Fibroblast of lung (primary cell): Measurements from ENCODE around the gene PSAT1. TPM values are rescaled to one million over a fixed set of nuclear protein-coding genes. Genes with fewer than 3 reads are reported as not detected.

Experiments used
- DNase-seq, 2 donors: peaks; one replicate each; pipeline versions ENCODE4 v3.0.0 to v3.0.0-alpha.2; 2010; ENCODE audit warnings: low read depth in 2 of 2
- H2AFZ ChIP-seq: 2 replicates; pipeline ENCODE4 v1.5.1; 2012; ENCODE audit warnings: low read length, control low read depth, inconsistent platforms
- H3K27ac ChIP-seq: 2 replicates; pipeline ENCODE4 v1.5.1; 2011; ENCODE audit warnings: low read length, control low read depth; ENCODE audit not compliant: insufficient read depth
- H3K27me3 ChIP-seq: 2 replicates; pipeline ENCODE4 v1.5.1; 2011; ENCODE audit warnings: mild to moderate bottlenecking, low read length; ENCODE audit not compliant: control insufficient read depth, insufficient read depth
- H3K36me3 ChIP-seq: 2 replicates; pipeline ENCODE4 v1.5.1; 2011; ENCODE audit warnings: low read length; ENCODE audit not compliant: control insufficient read depth, insufficient read depth
- H3K4me1 ChIP-seq: 2 replicates; pipeline ENCODE4 v1.5.1; 2011; ENCODE audit warnings: low read length; ENCODE audit not compliant: control insufficient read depth, insufficient read depth; ENCODE audit errors: extremely low read depth
- H3K4me2 ChIP-seq: 2 replicates; pipeline ENCODE4 v1.5.1; 2011; ENCODE audit warnings: low read length, control low read depth; ENCODE audit not compliant: insufficient read depth; ENCODE audit errors: extremely low read depth
- H3K4me3 ChIP-seq, 4 experiments: fragments of 200-600 bp in 1 of 4; sonication (generic) in 1 of 4; replicated peaks in 1 of 4; 2 replicates each; pipeline ENCODE4 v1.5.1; 2011 to 2016; ENCODE audit warnings: low read length in 4 of 4, low read depth in 3 of 4, mild to moderate bottlenecking in 3 of 4, control low read depth in 2 of 4, inconsistent platforms in 1 of 4, mixed read lengths in 1 of 4; ENCODE audit not compliant: insufficient read depth in 1 of 4; ENCODE audit errors: control extremely low read depth in 1 of 4
- H3K79me2 ChIP-seq: 2 replicates; pipeline ENCODE4 v1.5.1; 2012; ENCODE audit warnings: mild to moderate bottlenecking, low read length, inconsistent platforms; ENCODE audit not compliant: control insufficient read depth, insufficient read depth
- H3K9ac ChIP-seq: 2 replicates; pipeline ENCODE4 v1.5.1; 2011; ENCODE audit warnings: mild to moderate bottlenecking, low read length, control low read depth; ENCODE audit not compliant: insufficient read depth
- H3K9me3 ChIP-seq: 2 replicates; pipeline ENCODE4 v1.5.1; 2012; ENCODE audit warnings: low read depth, low read length; ENCODE audit not compliant: control insufficient read depth, insufficient read depth
- H4K20me1 ChIP-seq: 2 replicates; pipeline ENCODE4 v1.5.1; 2011; ENCODE audit warnings: low read length; ENCODE audit not compliant: control insufficient read depth, insufficient read depth; ENCODE audit errors: extremely low read depth
- CTCF ChIP-seq, 2 donors: IDR thresholded peaks in 1 of 2; conservative IDR thresholded peaks in 1 of 2; 1 replicate in 1 of 2; 2 replicates in 1 of 2; pipeline ENCODE4 v1.5.1; 2011 to 2012; ENCODE audit warnings: low read length in 2 of 2, control low read depth in 1 of 2, inconsistent platforms in 1 of 2, low read depth in 1 of 2, mild to moderate bottlenecking in 1 of 2
- EZH2 ChIP-seq: IDR thresholded peaks from 2 replicates; pipeline ENCODE4 v1.5.1; 2012; ENCODE audit warnings: low read length, control low read depth, mild to moderate bottlenecking; ENCODE audit errors: missing control alignments
- polyA plus RNA-seq, 2 donors: library from polyadenylated mRNA; depleted of rRNA in 1 of 2; stranded (reverse) in 1 of 2; unstranded in 1 of 2; fragments of >200 nt; gene quantifications; 2 replicates each; pipeline ENCODE4 v1.2.1, GENCODE V29; 2011 to 2012; ENCODE audit warnings: missing spikeins in 1 of 2
- total RNA-seq: library from RNA; depleted of rRNA; stranded (reverse); fragments of >200 nt; gene quantifications from 2 replicates; pipeline ENCODE4 v1.2.1, GENCODE V29; 2014

The PSAT1 gene
- total and polyA plus RNA-seq, 2 donors (not counting 1 experiment from before 2014, with no cell fraction given) = 74.6 to 115 TPM

GRCh38 chr9:78298046-78298765 lies 1.3 kb downstream of the PSAT1 start:
- H3K36me3 ChIP-seq = no peaks in the 10 kb centered on the region
- no peaks in the 10 kb centered on the region for H3K79me2 ChIP-seq
- peak overlapping the region; percentile 71 for H3K4me2 ChIP-seq
- H3K27me3 ChIP-seq = no peaks in the 10 kb centered on the region
- H3K4me1 ChIP-seq = no peaks in the 10 kb centered on the region
- peak in 1 of 2 donors; percentile 33 for DNase-seq
- H2AFZ ChIP-seq = peak overlapping the region; percentile 15
- no peaks in the 10 kb centered on the region for H3K9me3 ChIP-seq
- H3K4me3 ChIP-seq = peak overlapping the region; percentile 52 to 99 (median 76)
- peak overlapping the region; percentile 32 for H3K9ac ChIP-seq
- TF ChIP-seq CTCF (conservative IDR thresholded peaks at IDR 0.05 in 1 of 2, IDR thresholded peaks at IDR 0.05 in 1 of 2; ENCODE audit: low read depth in 1 of 2, low read length in 2 of 2) (no peak), EZH2 (no peak)
- no peak overlapping the region for H3K27ac ChIP-seq
- no peaks in the 10 kb centered on the region for H4K20me1 ChIP-seq

- peak overlapping the region in 1 of 4 experiments; percentile 9 for H3K4me3 ChIP-seq
- H3K27me3 ChIP-seq = no peaks in the 10 kb centered on the region
- no peak overlapping the region for H3K4me2 ChIP-seq
- no peak overlapping the region for H3K27ac ChIP-seq
- no peak for DNase-seq
- H3K4me1 ChIP-seq = no peaks in the 10 kb centered on the region
- no peaks in the 10 kb centered on the region for H3K36me3 ChIP-seq
- TF ChIP-seq EZH2 (no peak), CTCF (conservative IDR thresholded peaks at IDR 0.05 in 1 of 2, IDR thresholded peaks at IDR 0.05 in 1 of 2; ENCODE audit: low read depth in 1 of 2, low read length in 2 of 2) (no peak)
- H3K79me2 ChIP-seq = no peaks in the 10 kb centered on the region
- H4K20me1 ChIP-seq = no peaks in the 10 kb centered on the region
- H3K9me3 ChIP-seq = no peaks in the 10 kb centered on the region
- H3K9ac ChIP-seq = no peak overlapping the region
- no peak overlapping the region for H2AFZ ChIP-seq
Measured at GRCh38 chr9:78300209-78300608, 3.3 kb downstream of the PSAT1 start.

- no peak overlapping the region for H3K9ac ChIP-seq
- no peaks in the 10 kb centered on the region for H4K20me1 ChIP-seq
- no peak overlapping the region for H3K27ac ChIP-seq
- H3K36me3 ChIP-seq = no peaks in the 10 kb centered on the region
- H2AFZ ChIP-seq = no peak overlapping the region
- no peak overlapping the region for H3K4me3 ChIP-seq
- no peaks in the 10 kb centered on the region for H3K79me2 ChIP-seq
- H3K27me3 ChIP-seq = no peaks in the 10 kb centered on the region
- no peak for DNase-seq
- TF ChIP-seq EZH2 = no peak
- no peak for TF ChIP-seq CTCF (conservative IDR thresholded peaks at IDR 0.05 in 1 of 2, IDR thresholded peaks at IDR 0.05 in 1 of 2; ENCODE audit: low read depth in 1 of 2, low read length in 2 of 2)
- no peak overlapping the region for H3K4me2 ChIP-seq
- H3K9me3 ChIP-seq = no peaks in the 10 kb centered on the region
- no peaks in the 10 kb centered on the region for H3K4me1 ChIP-seq
Measured at GRCh38 chr9:78301466-78301865, 4.5 kb downstream of the PSAT1 start.
